ENCODE measurements around the gene LIF. TPM values are rescaled to one million over a fixed set of nuclear protein-coding genes. Genes with fewer than 3 reads are reported as not detected.

The LIF gene
- total RNA-seq, 2 experiments from 2014 or later, result 0.17 to 0.30 TPM

GRCh38 chr22:30279932-30280331 lies 33.4 kb upstream of the LIF start:
- intact Hi-C loops (cut with DNase I, micrococcal nuclease), result no loop called here
- no peak overlapping the region for H3K27ac ChIP-seq (ENCODE audit: low read depth in 1 of 2, low read length in 2 of 2)
- peaks cover 49% of the 10 kb centered on the region for H3K4me1 ChIP-seq (ENCODE audit: insufficient read depth, low read length)
- no peak for DNase-seq
- no peak overlapping the region for H3K4me3 ChIP-seq (ENCODE audit: low read length)
- no peaks in the 10 kb centered on the region for H3K9me3 ChIP-seq (ENCODE audit: control insufficient read depth in 1 of 2, insufficient read depth in 1 of 2, low read length in 2 of 2)
- H3K27me3 ChIP-seq (ENCODE audit: control insufficient read depth in 1 of 2, insufficient read depth in 2 of 2, low read length in 2 of 2), result no peaks in the 10 kb centered on the region
- Mint-ChIP-seq H3K4me1 (ENCODE audit: low read depth) (peaks cover 41% of the 10 kb centered on the region), H3K4me3 (no peak overlapping the region), H3K27ac (no peak overlapping the region), H3K9me3 (no peaks in the 10 kb centered on the region), H3K36me3 (ENCODE audit: low read depth) (peaks cover 8% of the 10 kb centered on the region), H3K27me3 (no peaks in the 10 kb centered on the region)
- ATAC-seq (ENCODE audit: poor library complexity), result no peak
- CTCF ChIA-PET, result interaction anchor here (0.8 to 2.2 kb wide), 2 partner anchors 10 to 17 kb away, joined by 4 to 7 read pairs; no protein-coding TSS in a partner anchor
- TF ChIP-seq CTCF (IDR thresholded peaks at IDR 0.05), result no peak
- H3K36me3 ChIP-seq (ENCODE audit: insufficient read depth, low read length), result peaks cover 3% of the 10 kb centered on the region
- POLR2A ChIA-PET, result interaction anchor here (0.8 to 1.8 kb wide), 5 partner anchors 9 to 144 kb away, joined by 3 to 5 read pairs (median 3); partner anchors contain the start of genes CASTOR1, CCDC157, SF3A1 and TBC1D10A

GRCh38 chr22:30279046-30279788 lies 32.7 kb upstream of the LIF start:
- peak in 2 of 14 experiments; percentile 53 to 60 for DNase-seq
- no peak for TF ChIP-seq CTCF (IDR thresholded peaks at IDR 0.05)
- Mint-ChIP-seq H3K9me3 (no peaks in the 10 kb centered on the region), H3K36me3 (ENCODE audit: low read depth) (peaks cover under 1% of the 10 kb centered on the region), H3K27me3 (no peaks in the 10 kb centered on the region), H3K27ac (no peak overlapping the region), H3K4me1 (ENCODE audit: low read depth) (peaks cover 48% of the 10 kb centered on the region), H3K4me3 (no peak overlapping the region)
- intact Hi-C loops (cut with DNase I, micrococcal nuclease), result no loop called here
- POLR2A ChIA-PET, result interaction anchor here (1.5 to 1.8 kb wide), 2 partner anchors 77 to 144 kb away, joined by 3 to 5 read pairs; partner anchors contain the start of genes CCDC157 and SF3A1
- Histone ChIP-seq H3K9me3 (ENCODE audit: control insufficient read depth in 1 of 2, insufficient read depth in 1 of 2, low read length in 2 of 2) (no peaks in the 10 kb centered on the region), H3K36me3 (ENCODE audit: insufficient read depth, low read length) (no peaks in the 10 kb centered on the region), H3K4me1 (ENCODE audit: insufficient read depth, low read length) (peaks cover 52% of the 10 kb centered on the region), H3K4me3 (ENCODE audit: low read length) (no peak overlapping the region), H3K27me3 (ENCODE audit: control insufficient read depth in 1 of 2, insufficient read depth in 2 of 2, low read length in 2 of 2) (no peaks in the 10 kb centered on the region), H3K27ac (ENCODE audit: low read depth in 1 of 2, low read length in 2 of 2) (no peak overlapping the region)
- CTCF ChIA-PET, result no interaction called here
- ATAC-seq (ENCODE audit: poor library complexity), result no peak

DNA sequence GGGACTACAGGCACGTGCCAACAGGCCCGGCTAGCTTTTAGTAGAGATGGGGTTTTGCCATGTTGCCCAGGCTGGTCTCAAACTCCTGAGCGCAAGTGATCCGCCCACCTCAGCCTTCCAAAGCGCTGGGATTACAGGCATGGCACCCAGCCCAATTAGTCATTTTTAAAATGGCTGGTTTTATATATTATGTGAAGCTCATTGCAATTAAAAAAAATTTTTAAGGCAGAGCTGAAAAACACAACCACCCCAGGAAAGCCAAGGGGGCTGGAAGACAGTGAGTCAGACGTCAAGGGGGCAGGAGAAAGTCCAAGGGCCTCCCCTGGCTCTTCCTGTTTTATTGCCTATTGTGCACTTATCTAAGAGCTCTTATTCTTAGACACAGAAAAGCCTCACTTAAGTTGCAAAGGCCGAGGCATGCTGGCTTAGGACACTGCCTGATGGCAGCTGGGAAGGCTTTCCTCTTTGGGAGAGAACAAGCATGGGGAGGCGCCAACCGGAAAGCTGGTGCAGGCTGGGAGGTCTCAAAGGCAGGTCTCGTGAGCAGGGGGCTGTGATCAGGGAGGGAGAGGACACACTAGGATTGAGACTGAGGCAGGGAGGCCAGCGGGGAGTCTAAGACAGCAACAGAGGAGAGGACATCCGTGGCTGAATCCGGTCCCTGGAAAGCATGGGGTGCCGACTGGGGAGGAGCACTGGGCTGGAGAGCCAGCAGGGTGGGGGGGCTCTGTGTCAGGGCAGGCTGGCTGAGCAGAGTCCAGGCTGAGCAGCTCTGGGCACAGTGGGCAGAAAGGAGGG lies 31.2 kb upstream of the LIF start:
- Mint-ChIP-seq H3K4me1 (ENCODE audit: low read depth) (peaks cover 55% of the 10 kb centered on the region), H3K27ac (no peak overlapping the region), H3K36me3 (ENCODE audit: low read depth) (no peaks in the 10 kb centered on the region), H3K9me3 (no peaks in the 10 kb centered on the region), H3K27me3 (no peaks in the 10 kb centered on the region), H3K4me3 (no peak overlapping the region)
- CTCF ChIA-PET, result no interaction called here
- no peaks in the 10 kb centered on the region for H3K9me3 ChIP-seq (ENCODE audit: control insufficient read depth in 1 of 2, insufficient read depth in 1 of 2, low read length in 2 of 2)
- POLR2A ChIA-PET, result interaction anchor here (0.9 to 1.1 kb wide), 3 partner anchors 10 to 49 kb away, joined by 3 read pairs; partner anchors contain the start of gene TBC1D10A
- no peak overlapping the region for H3K4me3 ChIP-seq (ENCODE audit: low read length)
- H3K27me3 ChIP-seq (ENCODE audit: control insufficient read depth in 1 of 2, insufficient read depth in 2 of 2, low read length in 2 of 2), result no peaks in the 10 kb centered on the region
- no peaks in the 10 kb centered on the region for H3K36me3 ChIP-seq (ENCODE audit: insufficient read depth, low read length)
- no peak for TF ChIP-seq CTCF (IDR thresholded peaks at IDR 0.05)
- intact Hi-C loops (cut with DNase I, micrococcal nuclease), result no loop called here
- peaks cover 43% of the 10 kb centered on the region for H3K4me1 ChIP-seq (ENCODE audit: insufficient read depth, low read length)
- H3K27ac ChIP-seq (ENCODE audit: low read depth in 1 of 2, low read length in 2 of 2), result no peak overlapping the region
- DNase-seq (peak in 1 of 14 experiments; percentile 47), ATAC-seq (ENCODE audit: poor library complexity) (no peak)

All from CD4-positive, alpha-beta T cell (primary cell).